GM12801 (cell line): ENCODE results near the gene TLK2.

ENCODE experiments used
- CTCF ChIP-seq: IDR thresholded peaks from one replicate; pipeline ENCODE4 v1.5.1; 2011; ENCODE audit warnings: control low read depth; ENCODE audit not compliant: insufficient read length; ENCODE audit errors: extremely low read depth

The TLK2 gene

GRCh38 chr17:62599964-62600657 is 121.5 kb downstream of the TLK2 start:
- no peak for TF ChIP-seq CTCF

GRCh38 chr17:62600805-62601204 is 122.2 kb downstream of the TLK2 start:
- TF ChIP-seq CTCF = no peak

GRCh38 chr17:62601471-62601870 is 122.8 kb downstream of the TLK2 start:
- no peak for TF ChIP-seq CTCF

- TF ChIP-seq CTCF = no peak
These were observed 127.0 kb downstream of the TLK2 start for GRCh38 chr17:62605588-62605987.

GRCh38 chr17:62611292-62611691 is 132.7 kb downstream of the TLK2 start:
- TF ChIP-seq CTCF = no peak

- TF ChIP-seq CTCF = no peak
These were observed 133.1 kb downstream of the TLK2 start for GRCh38 chr17:62611728-62612127.

GRCh38 chr17:62614142-62614541 is 135.5 kb downstream of the TLK2 start:
- no peak for TF ChIP-seq CTCF
